Measurements from ENCODE around the gene DMRTB1.
"Not testable (repeated sequence)": the region's sequence is repeated elsewhere in the genome, so short reads cannot be mapped to it uniquely, and the experiment has no call there.

Gene DMRTB1
- total RNA-seq = 0 reads per million in 3 experiments

DNA sequence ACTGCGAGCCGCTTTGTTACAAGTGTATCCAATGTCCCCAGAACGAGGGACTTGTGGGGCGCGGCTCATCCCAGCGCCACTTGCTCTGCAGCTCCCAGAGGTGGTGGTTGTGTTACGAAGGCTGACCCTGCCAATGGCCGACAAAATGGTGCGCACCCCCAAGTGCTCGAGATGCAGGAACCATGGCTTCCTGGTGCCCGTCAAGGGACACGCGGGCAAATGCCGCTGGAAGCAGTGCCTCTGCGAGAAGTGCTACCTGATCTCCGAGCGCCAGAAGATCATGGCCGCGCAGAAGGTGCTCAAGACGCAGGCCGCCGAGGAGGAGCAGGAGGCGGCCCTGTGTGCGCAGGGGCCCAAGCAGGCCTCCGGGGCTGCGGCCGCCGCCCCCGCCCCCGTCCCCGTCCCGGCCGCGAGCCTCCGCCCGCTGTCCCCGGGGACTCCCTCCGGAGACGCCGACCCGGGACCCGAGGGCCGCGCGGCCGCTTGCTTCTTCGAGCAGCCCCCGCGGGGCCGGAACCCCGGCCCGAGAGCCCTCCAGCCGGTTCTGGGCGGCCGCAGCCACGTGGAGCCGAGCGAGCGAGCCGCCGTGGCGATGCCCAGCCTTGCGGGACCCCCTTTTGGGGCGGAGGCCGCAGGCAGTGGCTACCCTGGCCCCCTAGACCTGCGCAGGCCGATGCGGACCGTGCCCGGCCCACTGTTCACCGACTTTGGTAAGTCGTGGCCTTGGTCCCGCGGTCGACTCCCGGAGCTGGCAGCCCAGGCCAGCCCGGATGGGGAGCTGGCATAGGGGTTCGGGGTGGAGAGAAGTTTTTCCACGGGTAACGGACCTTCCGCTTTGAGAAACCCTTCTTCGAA, at the start of gene DMRTB1:
TSS of gene DMRTB1 (plus strand) at position 79 of the 855 bp plus-strand sequence. CDS start at position 134, 55 bp downstream.
- no peak for DNase-seq

DNA sequence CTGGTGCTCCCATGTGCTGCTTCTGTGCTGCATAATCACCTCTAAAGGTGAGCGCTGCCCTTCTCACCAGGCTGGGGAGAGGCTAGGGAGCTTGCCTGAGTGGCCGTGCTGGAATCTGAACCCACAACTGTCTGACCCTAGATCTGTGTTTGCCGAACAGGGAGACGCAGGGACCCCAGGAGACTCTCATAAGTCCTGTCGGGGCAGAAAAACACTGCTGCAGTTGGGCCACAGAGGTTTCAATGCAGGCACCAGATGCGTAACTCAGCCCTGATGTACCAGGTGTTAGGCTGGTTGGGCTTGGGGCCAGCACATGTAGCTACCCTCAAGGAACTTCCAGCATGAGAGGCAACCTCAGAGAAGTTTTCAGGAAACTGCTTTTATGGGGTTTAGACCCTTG, 49.5 kb upstream of the DMRTB1 start:
- DNase-seq = no peak

DNA sequence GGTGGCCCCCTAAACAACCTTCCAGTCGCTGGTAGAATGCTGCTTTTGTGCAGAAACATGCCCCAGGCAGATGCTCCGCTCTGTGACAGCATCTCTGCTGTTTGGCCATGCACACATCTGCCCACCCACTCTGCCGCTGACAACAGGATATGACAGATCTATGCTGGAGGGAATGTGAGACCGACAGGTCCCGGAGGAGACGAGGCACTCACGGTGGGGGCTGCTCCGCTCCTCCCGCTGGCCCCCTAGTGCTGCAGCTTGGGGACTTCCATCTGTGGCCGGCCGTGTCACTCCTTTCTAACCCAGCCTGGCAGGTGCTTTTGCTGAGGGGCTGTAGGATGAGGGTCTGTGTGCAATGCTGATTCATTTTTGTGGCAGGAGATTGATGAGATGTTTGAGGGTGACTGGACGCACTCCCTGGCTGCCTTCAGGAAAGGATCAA, 49.1 kb upstream of the DMRTB1 start:
- no peak for DNase-seq

DNA sequence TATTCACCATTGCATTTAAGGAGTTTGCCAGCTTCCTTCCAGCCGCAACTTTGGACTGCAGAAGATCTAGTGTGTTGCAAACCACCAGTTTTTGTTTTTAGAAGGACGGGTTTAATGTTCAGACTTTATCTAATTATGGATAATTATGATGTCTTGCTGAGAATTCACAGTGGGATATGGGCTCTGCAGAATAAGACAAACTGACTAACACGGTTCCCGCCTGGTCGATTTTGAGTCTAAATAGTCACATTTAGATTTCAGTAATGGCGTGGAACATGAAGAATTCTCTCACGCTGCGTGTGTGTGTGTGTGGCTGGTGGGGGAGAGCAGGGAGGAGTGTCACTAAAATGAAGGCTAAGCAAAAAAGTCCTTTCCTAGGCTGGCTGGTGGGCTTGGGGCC, 48.5 kb upstream of the DMRTB1 start:
- DNase-seq = no peak

DNA sequence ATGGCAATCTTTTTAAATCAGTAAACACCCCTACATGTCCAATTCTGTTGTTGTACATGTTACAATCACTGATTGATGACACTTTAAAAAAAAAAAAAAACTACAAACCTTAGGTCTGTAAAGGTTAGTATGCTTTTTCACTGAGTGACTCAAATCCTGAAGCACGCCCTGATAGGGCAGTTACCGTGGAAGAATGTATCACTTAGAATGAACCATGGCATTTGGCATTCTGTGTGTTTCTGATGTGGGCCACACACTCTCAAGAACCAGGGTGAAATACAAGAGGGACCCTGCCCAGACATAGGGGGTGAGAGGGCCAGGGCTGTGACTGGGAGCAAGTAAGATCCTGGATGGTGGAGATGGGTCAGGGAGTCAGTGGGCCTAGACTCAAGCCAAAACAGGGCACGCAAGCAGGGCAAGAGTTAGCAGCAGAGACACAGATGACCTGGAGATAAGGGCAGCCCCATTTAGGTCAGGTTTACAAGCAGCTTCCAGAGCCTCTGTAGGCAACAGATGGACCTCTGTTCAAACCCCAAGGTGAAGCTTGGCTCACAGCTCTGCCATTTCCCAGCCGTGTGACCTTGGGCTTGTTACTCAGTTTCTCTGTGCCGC, 47.6 kb upstream of the DMRTB1 start:
- no peak for DNase-seq

DNA sequence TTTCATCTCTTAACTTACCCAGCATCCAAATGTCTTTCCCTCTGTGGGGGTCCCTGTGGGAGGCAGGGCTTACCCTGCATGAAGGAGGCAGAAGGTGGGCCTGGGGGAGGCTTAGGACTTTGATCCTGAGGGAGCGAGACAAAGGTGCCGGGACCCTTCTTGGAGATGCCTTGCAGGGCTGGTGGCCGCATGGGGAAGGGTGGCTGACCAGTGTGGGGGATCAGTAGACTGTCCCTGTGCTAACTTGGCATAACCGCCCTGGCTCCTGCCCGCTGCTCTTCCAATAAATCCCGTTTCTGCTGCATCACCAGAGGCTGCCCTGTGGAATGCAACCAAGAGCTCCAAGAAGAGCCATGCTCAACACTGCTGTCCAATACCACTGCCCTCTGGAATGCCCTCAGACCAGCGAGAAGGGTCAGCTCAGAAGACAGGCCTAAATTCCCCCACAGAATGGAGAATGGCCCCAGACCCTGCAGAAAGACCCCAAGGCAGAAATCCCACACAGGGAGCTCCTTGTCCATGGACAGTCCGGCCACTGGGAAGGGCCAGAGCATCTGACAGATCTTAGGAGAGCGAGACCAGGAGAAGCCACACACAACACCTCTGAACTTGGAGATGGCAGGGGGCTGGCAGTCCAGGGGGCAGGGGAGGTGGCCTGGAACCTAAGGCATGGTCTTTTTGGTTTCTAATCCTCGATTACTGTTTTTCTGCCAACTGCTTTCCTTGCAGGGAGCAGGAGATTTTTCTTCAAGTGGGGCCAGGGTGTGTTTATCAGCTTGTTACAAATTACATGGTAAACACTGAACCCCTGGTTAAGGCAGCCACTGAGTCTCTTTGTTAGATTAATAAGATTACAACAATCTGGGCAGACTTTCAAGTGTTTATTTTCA, 46.7 kb upstream of the DMRTB1 start:
- no peak for DNase-seq

DNA sequence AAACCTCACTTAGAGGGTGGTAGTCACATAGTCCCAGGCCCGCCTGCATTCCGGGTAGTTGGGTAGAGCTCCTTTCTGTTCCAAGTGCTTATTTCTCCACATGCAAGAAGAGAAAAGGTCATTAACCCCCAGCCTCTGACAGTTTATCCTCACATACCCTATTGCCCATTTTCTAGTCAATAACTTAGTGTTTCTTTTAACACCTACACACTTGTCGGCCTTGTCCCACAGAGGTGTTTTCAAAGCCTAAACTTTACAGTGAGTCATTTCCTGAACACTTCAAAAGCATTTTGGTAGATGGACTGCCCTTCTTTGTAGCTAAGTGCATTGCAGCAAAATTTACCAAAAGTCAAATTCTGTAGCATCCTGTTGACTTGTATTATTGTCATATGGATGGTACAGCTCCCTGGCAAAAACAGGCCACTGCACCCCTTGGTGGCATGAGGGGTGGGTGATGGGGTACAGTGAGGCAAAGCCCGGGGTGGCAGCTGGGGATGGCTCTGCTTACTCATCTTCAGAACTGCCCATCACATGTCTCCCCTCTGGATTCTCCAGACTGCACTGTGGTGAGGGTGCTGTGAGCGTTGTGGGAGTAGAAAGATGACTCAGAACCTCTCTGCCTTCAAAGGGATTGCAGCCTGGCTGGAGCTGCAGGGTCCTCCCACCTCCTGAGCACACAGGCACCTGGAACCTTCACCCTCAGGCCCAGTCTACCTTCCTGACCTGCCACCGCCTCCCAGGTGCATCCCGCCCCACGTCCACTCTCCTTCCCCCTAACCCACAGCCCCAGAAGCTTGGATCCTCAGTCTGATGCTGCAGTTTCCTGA, 45.8 kb upstream of the DMRTB1 start:
- peak; percentile 62 for DNase-seq

DNA sequence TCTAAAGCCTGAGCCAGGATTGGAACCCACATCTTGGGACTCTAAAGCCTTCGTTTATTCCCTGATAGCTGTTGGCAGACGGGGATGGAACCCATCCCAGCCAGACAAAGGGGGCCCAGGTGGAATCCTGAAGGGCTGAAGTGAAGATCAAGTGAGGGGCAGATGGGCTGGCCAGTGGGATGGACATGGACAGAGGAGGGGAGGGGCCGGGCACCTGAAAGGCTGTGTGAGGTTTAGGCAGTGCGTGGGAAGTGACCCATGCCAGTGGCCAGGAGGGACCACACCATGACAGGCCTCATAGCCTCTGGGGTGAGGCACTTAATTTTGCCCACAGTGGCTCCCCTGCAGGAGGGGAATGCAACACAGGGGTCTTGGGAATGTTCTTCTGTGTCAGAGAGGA, 44.6 kb upstream of the DMRTB1 start:
- no peak for DNase-seq

DNA sequence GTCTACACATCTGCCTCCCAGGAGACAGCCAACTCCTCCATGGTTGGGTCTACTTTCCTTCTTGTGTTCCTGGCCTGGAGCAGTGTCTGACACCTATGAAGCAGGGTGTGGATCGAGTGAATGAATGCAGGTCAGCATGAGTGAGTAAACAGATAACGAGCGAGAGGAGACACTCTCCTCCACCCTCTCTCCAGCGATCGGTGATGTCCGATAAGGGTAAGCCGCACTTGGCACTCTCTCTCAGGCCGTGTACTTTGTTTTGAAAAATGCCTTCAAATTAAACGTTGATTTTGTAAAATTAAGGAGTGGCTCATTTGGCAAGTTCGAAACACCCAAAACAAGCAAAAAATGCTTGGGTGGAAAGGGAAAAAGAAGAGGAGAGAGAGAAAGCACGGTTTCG, 43.8 kb upstream of the DMRTB1 start:
- DNase-seq = no peak

DNA sequence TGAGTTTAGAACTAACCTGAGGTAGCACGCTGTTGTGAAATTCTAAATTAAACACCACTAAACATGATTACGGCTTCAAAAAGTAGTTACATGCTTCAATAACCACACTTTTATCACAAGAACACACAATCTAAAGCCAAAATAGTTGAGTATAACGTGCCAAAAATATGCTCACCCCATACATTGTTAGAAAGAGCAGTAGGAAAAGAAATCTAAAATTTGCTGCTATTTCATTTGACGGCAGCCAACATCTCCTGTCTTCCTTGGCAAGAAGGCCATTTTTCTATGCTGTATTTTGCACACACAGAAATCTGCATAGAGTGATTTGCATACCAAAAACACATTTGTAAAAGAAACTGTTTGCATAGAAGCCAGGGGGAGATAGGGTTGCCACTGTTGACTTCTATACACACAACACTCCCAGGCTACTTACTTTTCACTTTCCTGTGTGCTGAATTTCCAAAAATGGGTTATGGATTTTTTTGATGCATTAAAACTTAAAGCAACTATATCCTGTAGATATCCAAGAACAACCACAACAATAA, 42.9 kb upstream of the DMRTB1 start:
- no peak for DNase-seq

DNA sequence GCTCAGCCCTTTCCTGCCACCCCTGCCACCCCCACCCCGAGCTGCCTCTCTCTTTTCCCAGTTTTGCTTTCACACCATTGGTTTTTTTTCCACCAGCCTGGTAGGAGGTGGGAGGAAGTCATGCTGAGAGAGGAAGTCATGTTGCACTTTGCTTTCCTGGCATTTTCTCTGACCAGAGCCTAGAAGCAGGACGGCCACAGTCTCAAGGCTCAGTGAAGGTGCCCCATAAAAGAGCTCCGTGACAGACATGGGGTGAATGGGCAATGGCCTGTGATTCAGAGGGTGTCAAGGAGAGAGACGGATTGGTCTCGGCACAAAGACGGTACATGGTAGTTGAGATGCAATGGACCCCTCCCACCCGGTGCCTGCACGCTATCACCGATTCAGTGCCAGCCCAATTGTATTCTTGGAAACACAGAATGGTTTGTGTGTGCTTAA, 42.1 kb upstream of the DMRTB1 start:
- no peak for DNase-seq

DNA sequence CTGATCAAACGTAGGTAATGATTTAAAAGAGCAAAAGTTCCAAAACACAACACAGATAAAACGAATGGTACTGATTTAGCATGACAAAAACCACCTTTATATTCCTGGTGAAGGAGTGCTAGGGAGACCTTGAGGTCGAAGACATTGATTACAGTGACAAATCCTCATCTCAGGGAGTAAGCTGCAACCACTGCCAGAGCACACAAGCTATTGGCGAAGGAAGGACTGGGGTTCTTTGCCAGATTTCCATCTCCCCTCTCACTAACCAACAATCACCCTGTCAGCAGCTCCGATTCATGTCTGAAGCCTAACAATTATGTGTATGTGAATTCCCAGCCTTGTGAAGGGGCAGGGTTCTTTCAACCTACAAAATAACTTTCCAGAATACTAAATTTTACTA, 40.2 kb upstream of the DMRTB1 start:
- no peak for DNase-seq

DNA sequence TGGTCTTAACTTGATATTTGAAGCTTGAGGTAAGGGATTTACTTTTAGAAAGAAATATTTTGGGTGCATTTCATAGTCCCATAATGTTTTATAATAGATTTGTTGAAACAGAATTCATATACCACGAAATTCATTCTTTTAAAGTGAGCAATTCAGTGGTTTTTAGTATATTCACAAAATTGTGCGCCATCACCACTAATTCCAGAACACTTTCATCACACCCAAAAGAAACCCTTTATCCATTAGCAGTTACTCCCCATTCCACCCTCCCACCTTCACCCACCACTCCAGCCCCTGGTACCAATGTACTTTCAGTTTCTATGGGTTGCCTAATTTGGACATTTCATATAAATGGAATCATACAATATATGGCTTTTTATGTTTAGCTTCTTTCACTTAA, 38.9 kb upstream of the DMRTB1 start:
- DNase-seq = no peak

DNA sequence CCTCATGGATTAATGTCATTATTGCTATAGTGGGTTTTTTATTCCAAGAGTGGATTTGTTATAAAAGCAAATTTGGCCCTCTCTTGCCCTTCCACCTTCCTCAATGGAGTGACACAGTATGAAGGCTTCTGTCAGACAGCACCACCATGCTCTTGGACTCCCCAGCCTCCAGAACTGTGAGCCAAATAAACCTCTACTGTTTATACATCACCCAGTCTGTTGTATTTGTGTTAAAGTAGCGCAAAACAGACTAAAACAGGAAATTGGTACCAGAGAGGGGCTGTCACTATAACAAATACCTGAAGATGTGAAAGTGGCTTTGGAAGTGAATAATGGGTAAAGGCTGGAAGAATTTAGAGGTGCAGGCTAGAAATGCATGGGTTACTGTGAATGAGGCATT, 38.0 kb upstream of the DMRTB1 start:
- DNase-seq = no peak

DNA sequence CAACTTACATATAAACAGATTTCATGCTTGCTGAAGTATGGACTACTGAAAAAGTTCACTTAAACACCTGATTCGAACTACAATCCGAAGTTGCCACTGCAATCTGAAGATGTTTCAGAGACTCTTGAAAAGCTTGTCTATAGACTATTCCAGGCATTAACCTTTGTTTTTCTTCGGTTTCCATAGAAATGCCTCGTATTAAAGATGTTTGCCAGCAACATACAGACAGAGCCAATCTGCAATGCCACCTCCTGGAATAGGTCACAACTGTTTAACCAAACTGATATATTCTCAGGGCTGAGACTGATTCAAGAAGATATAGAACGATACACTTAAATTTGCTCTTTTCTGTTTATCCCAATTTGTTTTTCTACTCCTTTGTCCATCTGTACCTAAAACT, 28.9 kb upstream of the DMRTB1 start:
- no peak for DNase-seq

DNA sequence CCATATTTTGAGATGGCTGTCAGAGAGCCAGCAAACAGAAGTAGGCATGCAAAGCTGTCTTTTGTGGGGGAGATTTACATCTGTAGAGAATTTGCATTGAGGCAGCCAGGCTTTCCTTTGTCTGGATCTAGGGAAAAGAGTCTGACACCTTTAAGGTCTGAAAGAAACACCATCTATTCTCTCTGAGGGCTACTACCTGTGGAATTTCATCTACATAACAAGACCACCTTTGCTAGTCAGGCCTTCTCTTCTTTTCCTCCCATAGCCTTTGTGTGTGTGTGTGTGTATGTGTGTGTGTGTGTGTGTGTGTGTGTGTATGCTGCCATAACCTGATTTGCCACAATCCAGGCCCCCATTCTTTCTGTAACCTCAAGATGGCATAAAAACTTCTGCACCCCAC, 28.4 kb upstream of the DMRTB1 start:
- no peak for DNase-seq

DNA sequence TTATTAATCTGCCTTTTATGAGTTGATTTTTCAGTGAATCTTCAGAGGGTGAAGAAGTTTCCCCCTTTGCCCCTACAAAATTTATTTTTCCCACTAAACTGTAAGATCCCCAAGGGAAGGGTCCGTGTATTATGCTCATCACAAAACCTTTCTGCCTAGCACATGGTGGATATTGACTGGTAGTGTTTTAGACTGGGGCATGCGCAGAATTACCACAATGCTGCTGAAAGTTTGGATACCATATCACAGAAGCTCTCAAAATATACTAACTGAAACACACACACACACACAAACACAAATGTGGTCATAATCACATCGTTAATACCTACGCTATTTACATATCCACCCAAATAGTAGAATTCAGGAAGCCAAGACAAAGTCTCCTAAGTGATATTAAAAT, 28.0 kb upstream of the DMRTB1 start:
- DNase-seq = no peak

DNA sequence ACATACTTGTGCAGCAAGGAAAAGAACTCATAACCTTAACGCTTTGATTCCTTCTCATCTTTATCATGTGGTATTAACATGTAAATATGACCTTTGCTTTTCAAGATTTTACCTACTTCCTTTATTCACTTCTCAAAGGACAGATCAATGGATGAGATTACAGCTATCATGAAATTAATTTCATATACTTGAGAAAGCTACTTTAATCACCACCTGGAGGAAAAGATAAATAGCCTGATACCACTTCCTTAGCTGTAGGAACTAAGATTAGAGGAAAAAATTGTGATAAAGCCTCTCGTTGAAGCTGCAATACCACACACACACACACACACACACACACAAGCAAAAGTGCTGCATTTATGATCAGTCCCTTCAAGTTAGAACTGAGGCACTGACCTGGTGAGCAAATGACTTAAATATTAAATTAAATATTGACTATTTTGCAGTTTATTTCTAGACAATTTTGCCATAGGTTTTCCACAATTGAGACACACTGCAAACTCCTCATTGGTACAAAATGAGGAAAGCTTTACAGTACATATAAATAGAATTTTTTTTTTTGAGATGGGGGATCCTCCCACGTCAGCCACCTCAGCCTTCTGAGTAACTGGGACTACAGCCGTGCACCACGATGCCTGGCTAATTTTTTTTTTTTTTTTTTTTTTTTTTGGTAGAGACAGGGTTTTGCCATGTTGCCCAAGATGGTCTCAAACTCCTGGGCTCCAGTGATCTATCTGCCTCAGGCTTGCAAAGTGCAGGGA, 27.2 kb upstream of the DMRTB1 start:
- DNase-seq = no peak

DNA sequence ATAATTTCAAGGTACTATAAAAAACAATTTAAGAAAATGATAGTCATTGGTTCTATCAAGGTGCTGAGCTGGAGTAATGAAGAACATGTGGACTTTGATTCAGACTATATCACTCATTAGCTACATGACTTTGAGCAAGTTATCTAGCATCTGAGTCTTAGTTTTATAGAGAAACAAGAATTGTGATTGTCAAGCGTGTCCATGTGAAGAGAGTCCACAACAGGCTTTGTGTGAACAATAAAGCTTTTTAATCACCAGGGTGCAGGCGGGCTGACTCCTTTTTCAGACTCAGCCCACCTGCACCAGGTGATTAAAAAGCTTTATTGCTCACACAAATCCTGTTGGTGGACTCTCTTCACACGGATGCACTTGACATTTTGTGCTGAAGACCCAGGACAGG, 26.6 kb upstream of the DMRTB1 start:
- no peak for DNase-seq

DNA sequence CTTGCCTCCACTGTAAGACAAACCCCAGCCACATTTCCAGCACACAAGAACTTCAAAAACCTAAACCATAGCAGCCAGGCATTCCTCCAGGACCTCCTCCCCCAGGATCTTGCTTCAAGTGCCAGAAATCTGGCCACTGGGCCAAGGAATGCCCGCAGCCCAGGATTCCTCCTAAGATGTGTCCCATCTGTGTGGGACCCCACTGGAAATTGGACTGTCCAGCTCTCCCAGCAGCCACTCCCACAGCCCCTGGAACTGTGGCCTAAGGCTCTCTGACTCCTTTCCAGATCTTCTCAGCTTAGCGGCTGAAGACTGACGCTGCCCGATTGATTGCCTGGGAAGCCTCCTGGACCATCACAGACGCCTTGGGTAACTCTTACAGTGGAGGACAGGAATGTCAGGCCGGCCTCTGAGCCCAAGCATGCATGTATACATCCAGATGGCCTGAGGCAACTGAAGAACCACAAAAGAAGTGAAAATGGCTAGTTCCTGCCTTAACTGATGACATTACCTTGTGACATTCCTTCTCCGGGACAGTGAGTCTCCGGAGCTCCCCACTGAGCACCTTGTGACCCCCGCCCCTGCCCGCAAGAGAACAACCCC, 24.7 kb upstream of the DMRTB1 start:
- not testable (repeated sequence) for DNase-seq

DNA sequence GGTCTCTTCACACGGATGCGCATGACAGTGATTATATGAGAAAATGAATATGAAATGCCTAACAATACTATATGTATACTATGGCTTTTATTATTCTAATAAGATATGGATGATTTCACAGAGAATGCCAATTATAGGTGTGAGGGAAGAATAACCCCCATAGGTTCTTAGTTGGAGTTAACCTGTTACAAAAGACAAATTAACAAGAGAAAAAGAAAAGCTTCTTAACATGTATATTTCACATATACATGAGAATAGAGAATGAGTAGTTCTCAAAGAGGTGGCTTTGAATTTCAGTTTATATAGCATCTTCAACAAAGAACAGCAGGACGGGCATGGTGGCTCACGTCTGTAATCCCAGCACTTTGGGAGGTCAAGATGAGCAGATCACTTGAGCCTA, 24.0 kb upstream of the DMRTB1 start:
- DNase-seq = no peak
